ENCODE data around the gene SLC23A3.

DNA sequence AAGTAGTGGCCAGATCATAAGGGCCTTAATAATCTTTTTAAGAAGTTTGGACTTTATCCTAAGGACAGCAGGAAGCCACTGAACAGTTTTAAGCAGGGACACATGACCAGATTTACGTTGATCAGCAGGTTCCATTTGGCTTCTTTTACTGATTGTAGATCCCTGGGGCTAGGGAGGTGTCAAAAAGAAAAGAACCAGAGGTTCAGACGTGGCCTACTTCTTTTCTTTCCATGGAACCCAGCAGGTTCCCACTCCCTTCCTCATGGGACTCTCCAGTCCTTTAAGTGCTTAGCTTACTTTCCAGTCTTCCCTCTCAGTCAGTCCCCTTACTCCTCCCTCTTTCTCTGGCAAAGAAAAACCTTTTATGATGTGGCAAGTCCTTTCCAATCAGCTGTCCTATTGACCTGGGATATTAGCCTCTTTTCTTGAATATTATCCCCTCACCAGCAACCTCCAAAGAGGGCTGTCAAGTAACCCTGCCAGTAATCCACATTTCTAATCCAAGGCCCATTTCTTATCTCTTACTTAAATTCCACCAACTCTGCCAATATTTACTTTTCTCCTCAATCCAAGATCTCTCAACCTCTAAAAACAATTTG is 42.7 kb downstream of the SLC23A3 start:
- TF ChIP-seq, protein P1, sequence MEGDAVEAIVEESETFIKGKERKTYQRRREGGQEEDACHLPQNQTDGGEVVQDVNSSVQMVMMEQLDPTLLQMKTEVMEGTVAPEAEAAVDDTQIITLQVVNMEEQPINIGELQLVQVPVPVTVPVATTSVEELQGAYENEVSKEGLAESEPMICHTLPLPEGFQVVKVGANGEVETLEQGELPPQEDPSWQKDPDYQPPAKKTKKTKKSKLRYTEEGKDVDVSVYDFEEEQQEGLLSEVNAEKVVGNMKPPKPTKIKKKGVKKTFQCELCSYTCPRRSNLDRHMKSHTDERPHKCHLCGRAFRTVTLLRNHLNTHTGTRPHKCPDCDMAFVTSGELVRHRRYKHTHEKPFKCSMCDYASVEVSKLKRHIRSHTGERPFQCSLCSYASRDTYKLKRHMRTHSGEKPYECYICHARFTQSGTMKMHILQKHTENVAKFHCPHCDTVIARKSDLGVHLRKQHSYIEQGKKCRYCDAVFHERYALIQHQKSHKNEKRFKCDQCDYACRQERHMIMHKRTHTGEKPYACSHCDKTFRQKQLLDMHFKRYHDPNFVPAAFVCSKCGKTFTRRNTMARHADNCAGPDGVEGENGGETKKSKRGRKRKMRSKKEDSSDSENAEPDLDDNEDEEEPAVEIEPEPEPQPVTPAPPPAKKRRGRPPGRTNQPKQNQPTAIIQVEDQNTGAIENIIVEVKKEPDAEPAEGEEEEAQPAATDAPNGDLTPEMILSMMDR (IDR thresholded peaks at IDR 0.05) = no peak
- no peak for TF ChIP-seq POLR2A (IDR thresholded peaks at IDR 0.05)
